Measurements from ENCODE around the gene IL17C.

The IL17C gene, protein sequence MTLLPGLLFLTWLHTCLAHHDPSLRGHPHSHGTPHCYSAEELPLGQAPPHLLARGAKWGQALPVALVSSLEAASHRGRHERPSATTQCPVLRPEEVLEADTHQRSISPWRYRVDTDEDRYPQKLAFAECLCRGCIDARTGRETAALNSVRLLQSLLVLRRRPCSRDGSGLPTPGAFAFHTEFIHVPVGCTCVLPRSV

DNA sequence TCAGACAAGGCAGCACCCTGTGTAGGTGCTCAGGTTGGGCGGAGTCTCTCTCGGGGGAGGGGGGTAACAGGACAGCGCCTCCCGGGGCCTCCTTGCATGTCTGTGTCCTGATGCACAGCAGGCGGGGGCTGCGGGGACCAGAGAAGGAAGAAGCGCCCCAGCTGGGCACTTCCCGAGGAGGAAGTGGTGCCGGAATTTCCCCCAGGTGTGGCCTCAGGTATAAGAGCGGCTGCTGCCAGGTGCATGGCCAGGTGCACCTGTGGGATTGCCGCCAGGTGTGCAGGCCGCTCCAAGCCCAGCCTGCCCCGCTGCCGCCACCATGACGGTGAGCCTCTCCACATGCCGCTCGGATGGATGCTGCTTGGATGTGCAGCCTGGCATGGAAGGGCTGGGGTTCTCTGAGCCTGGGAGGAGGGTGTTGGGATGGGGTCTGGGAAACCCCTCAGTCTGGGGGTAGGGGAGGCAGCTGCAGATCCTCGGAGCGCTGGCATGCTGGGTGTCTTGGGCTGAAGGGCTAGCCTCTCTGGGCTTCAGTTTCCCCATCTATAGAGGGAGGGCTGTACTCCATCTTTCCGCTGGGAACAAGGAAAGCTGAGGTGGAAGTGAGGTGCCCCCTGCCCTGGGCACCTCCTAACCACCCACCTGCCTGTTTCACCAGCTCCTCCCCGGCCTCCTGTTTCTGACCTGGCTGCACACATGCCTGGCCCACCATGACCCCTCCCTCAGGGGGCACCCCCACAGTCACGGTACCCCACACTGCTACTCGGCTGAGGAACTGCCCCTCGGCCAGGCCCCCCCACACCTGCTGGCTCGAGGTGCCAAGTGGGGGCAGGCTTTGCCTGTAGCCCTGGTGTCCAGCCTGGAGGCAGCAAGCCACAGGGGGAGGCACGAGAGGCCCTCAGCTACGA is at the start of gene IL17C:
IL17C (plus strand) TSS at position 250 of the 908 bp plus-strand sequence; CDS start at position 320, 70 bp downstream.
- DNase-seq (ENCODE audit: low read depth in 3 of 3, low spot score in 1 of 3), result no peak

DNA sequence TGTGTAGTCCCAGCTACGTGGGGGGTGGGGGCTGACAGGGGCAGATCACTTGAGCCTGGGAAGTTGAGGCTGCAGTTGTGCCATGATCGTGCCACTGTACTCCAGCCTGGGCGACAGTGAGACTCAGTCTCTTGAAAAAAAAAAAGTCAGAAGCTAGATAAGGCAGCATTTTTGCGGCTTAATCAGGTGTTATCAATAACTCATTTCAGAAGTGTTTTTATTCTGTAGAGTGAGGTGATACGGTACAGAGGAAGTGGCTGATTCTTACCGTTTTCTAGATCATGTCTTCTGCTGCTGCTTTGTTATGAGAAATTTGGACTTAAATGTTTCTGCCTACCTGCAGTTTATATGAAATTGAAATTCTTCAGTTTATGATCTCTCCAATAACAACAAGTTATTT is 49.6 kb upstream of the IL17C start:
- no peak for DNase-seq (ENCODE audit: low read depth in 3 of 3, low spot score in 1 of 3)

DNA sequence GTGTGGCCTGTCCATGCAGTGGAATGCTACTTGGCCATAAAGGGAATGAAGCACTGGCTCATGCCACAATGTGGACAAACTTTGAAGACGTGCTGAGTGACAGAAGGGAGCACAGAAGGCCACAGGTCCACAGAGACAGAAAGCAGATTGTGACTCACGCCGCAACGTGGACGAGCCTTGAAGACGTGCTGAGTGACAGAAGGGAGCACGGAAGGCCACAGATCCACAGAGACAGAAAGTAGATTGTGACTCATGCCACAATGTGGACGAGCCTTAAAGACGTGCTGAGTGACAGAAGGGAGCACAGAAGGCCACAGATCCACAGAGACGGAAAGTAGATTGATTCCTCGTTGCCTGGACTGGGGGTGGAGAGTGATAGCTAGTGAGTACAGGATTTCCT is 48.9 kb upstream of the IL17C start:
- no peak for DNase-seq (ENCODE audit: low read depth in 3 of 3, low spot score in 1 of 3)

DNA sequence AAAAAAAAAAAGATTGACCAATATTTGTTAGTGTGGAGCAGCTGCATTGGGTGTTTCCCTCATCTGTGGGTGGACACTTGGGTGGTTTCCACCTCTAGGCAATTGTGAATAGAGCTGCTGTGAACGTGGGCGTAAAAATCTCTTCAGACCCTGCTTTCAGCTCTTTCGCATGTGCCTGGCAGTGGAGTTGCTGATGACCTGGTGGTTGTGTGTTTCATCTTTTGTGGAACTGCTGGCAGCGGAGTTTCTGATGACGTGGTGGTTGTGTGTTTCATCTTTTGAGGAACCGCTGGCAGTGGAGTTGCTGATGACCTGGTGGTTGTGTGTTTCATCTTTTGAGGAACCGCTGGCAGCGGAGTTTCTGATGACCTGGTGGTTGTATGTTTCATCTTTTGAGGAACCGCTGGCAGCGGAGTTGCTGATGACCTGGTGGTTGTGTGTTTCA is 46.8 kb upstream of the IL17C start:
- DNase-seq (ENCODE audit: low read depth in 3 of 3, low spot score in 1 of 3), result no peak

DNA sequence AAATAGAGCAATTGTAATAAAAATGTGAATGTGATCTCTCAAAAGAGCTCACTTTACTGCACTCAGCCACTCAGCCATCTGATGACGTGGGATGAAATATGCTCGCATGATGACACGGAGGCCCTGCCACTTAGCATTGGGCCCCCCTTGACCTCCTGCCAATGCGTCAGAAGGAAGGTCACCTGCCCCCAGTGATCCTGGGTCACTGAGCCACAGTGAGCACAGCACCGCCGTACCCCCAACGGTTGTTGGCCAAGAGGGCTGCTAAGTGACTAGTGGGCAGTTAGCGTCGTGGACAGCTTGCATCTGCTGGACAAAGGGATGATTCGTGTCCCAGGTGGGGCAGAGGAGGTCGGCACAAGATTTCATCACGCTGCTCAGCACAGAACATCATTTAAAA is 45.3 kb upstream of the IL17C start:
- no peak for DNase-seq (ENCODE audit: low read depth in 3 of 3, low spot score in 1 of 3)

DNA sequence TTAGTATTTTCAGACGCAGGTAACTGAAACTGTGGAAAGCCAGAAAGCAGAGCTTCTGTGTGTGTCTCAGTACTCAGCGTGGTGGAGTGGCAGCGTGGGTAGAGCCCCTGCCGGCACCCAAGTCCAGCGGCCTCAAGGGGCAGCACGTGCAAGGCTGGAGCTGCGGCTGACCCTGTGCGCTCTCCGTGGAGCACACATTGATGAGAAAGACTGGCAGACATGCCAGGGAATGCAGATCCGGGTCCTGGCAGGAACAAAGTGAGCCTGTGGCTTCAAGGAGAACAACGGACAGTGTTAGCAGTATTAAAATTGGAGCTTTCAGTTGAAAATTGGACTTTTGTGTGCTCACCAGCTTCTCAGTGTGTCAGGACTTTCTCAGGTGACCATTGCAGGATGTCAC is 44.9 kb upstream of the IL17C start:
- no peak for DNase-seq (ENCODE audit: low read depth in 3 of 3, low spot score in 1 of 3)

DNA sequence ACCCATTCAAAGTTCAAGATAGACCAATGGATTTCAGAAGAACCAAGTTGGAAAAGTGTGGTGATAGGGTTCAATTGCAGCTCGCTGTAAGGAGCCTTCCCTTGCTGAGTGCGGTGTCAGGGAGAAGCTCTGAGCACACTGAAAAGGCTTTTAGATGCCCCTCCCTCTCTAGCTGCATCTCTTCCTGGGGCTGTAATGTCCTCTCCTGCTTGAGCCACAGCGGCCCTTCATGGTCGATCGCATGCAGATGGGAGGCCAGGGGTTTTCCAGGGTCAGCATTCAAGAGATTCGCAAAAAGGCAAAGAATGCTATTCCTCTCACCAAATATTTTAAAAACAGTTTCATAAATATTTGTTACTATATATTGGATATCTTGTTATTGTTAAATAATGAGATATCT is 44.5 kb upstream of the IL17C start:
- no peak for DNase-seq (ENCODE audit: low read depth in 3 of 3, low spot score in 1 of 3)

DNA sequence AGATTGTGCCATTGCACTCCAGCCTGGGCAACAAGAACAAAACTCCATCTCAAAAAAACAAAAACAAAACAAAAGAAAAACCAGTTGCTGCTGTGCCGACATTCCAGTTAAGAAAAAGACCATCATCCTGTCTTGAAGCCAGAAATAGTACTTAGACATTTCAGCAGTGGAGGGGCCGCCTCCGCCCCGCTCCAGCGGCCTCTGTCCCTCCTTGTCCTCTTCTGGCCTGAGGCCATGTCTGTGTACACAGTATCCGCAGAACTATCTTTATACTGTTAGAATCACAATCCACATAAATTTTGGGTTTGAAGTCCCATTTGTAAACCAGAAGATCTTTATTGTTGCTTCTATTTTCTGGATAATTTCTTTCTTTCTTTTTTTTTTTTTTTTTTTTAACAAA is 43.3 kb upstream of the IL17C start:
- no peak for DNase-seq (ENCODE audit: low read depth in 3 of 3, low spot score in 1 of 3)

DNA sequence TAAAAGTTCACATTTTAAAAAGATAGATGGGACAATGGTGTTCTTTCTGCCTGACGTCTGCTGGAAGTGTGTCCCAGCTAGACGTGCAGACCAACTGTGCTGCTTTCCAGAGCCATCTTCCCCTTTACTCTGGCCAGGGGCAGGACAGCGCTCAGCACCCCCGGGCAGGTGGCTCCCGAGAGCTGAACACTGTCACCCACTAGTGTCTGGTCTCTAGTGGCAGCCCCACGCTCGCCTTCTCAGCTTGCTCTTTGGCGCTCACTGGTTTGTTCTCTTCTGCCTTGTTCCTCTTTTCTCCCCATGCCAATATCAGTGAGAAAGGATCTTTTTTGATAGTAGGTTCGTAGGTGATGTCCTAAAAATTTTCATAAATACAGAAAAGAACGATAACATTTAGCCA is 42.5 kb upstream of the IL17C start:
- DNase-seq (ENCODE audit: low read depth in 3 of 3, low spot score in 1 of 3), result no peak

DNA sequence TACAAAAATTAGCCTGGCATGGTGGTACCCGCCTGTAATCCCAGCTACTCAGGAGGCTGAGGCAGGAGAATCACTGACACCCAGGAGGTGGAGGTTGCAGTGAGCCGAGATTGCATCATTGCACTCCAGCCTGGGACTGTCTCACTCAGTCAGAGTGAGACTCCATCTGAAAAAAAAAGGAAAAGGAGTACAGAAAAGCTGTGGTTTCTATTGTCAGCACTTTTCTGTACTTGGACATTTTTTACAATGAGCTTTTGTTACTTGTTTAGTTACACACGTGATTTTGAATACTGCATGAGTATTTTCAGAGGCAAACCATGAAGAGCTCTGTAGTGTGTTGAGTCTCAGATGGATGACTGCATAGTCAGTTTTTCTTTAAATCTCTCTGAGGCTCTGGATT is 41.9 kb upstream of the IL17C start:
- DNase-seq (ENCODE audit: low read depth in 3 of 3, low spot score in 1 of 3), result no peak

DNA sequence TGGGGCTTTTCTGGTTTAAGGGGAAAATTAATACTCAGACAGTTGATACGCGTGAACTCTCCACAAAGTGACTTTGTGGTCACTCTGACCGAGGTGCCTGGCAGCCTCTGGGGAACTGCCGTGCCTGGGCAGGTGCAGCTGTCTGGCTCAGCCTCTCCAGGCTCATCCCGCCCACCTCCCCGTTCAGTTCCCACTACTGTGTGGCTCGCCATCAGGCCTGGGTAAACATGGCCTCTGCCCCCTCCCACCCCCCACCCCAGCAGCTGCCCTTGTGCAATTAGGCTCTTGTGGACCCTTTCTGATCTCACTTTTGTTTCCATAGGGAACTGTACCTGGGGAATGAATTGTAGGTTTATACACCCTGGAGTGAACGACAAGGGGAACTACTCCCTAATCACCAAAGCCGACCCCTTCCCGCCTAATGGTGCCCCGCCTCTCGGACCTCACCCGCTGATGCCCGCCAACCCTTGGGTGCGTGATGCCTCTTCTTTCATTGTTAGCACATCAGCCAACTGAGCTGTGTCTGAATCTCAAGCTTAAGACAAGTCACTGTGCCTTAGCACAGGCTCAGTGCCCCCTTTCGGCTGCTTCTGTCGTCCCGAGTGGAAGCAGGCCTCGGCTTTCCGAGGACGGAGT is 40.4 kb upstream of the IL17C start:
- DNase-seq (ENCODE audit: low read depth in 3 of 3, low spot score in 1 of 3), result no peak

DNA sequence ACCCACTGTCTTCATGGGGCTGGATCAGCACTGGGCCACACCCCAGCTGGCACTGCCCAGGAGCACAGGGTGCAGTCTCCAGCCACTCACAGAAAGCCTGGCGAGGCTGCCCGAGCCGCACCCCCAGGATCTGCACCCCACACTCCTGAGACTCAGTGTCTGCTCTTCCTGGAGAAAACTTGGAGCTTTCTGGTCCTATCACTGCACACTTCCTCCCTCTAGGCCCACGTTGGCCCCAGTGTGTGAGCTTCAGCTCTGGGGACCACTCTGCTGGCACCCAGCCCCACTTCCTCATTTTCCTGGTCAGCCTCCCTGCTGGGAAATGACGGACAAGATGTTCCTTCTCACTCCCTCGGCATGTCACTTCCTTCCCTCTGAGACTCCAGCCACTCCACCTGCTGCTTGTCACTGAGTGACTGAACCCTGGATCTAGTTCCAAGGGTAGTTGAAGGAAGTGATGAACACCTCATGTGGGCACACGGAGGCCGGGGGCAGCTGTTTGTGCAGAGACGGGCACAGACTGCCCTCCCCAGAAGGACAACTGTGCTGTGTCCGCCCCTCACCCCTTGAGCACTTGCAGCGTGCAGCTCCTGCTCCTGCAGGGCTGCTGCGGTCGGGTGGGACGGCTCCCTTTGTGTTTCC is 39.2 kb upstream of the IL17C start:
- DNase-seq (ENCODE audit: low read depth in 3 of 3, low spot score in 1 of 3), result no peak

DNA sequence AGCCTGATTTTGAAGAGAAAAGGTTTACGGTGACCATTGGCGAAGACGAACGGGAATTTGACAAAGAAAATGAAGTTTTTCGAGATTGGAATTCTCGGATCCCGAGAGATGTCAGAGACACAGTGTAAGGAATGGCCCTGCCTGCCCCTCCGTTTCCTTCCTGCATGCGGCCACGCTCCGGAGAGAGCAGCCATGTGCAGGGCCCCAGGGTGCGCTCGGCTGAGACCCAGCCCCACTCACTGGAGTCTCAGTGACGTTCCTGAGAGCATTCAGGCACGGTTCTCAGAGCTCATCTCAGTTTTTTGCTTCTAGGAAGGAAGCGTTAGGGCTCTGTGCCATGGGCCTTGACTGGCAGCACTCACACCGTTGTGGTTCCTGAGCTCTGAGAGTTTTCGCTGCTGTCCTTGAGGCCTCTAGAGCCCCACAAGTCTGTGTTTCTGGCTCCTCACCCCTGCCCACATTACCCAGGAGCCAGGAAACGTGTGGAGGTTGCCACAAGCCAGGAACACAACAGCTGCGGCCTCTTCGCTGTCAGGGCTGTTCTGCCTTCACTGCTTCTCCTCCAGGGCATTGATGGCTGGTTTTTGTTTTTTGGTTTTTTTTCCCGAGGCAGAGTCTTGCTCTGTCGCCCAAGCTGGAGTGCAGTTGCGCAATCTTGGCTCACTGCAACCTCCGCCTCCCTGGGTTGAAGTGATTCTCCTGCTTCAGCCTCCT is 38.4 kb upstream of the IL17C start:
- no peak for DNase-seq (ENCODE audit: low read depth in 3 of 3, low spot score in 1 of 3)

DNA sequence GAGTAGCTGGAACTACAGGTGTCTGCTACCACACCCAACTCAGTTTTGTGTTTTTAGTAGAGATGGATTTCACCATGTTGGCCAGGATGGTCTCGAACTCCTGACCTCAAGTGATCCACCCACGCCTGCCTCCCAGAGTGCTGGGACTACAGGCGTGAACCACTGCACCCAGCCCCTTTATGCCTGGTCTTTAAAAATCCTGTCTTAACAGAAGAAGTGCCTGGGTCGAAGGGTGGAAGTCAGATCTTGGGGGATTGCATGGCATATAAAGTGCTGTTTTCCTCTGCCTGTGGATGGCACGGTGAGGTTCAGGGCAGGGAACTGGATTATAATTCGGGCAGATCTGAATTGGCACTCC is 37.9 kb upstream of the IL17C start:
- no peak for DNase-seq (ENCODE audit: low read depth in 3 of 3, low spot score in 1 of 3)

DNA sequence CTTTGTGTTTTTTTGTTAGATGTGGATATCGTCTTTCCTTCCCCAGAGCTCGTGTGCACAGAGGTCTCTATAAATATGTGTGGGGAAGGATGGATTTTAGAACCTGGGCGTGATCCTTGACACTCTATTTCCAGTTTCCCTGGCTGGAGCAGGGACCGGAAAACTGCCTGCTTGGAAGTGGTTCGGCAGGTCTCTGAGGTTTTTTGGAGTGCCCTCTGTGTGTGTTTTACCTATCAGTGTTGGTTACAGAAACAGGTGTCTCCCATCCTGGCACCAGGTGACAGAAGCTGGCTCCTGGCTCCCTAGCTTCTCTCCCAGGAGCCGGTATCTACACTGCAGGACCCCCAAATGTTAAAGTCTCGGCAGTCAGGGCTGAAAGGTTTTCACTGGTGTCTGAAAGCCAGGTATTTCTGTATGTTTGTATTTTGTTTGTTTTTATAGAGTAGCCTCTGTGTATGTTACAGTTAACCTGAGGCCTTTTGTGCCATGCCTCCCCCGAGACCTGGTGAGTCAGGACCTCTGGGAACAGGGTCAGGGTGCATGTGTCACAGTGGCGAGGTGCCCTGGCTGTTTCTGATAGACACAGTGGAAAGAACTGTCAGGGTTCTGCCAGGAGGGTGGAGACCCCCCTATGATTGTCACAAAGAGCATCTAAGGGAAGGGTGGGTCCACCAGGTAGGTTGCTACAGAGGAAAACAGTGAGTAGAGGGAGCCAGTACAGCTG is 36.9 kb upstream of the IL17C start:
- DNase-seq (ENCODE audit: low read depth in 3 of 3, low spot score in 1 of 3), result no peak

DNA sequence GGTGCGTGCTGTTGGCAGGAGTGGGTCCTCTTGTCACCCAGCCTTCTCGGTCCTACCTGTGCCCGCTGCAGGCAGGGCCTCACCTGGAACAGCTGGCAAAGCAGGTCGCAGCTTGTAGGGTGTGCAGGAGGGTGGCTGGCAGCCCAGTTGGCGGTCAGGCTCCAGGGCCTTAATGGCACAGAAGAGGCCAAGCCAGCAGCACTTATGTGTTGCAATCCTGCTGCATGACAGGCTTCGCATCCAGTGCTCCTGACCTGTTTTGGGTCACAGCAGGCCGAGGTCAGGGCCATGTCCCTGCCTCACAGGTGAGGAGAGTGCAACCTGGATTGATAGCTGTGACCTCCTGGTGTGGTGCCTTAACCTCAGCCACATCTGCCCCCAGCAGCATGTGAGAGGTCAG is 36.3 kb upstream of the IL17C start:
- no peak for DNase-seq (ENCODE audit: low read depth in 3 of 3, low spot score in 1 of 3)

DNA sequence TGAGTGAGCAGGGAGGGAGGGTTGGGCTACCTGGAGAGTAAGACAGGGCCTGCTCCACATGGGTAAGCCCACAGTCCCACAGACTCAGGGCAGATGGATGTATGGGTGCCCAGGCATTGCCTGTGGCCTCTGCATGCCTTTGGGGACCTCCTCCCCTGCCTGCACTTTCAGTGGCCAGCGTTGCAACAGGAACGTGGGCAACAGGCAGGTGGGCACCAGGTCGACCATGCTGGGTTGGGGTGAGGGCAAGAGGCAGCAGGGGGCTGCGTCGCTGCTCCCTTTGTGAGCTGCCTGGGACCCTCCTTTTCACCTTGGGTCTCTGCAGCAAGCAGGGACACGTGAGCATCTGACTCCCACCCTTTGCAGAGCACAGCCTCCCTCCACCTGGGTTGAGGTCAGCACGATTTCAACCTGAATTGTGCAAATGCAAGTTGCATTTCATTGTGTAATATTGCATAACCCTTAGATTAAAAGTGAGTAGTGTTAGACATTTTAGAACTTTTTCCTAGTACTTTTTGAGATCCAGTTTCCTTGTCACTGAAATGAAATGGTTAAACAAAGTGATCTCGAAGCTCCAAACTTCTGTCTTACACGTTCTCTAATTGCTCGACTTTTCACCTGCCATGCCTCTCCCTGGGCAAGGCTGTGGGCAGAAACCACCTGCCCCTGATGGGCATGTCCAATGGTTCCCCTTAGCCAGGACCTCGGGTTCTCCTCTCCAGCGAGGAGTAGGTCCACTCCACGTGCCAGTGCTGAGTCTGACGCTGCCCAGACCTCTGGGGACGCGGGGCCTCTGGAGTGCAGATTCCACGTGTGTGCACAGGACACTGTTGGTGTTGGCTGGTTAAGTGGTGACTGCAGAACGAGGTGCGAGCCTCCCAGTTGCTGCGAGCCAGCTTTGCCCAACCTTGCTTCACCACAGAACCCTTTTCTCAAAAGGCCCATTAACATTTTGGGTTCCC is 32.9 kb upstream of the IL17C start:
- DNase-seq (ENCODE audit: low read depth in 3 of 3, low spot score in 1 of 3), result no peak

DNA sequence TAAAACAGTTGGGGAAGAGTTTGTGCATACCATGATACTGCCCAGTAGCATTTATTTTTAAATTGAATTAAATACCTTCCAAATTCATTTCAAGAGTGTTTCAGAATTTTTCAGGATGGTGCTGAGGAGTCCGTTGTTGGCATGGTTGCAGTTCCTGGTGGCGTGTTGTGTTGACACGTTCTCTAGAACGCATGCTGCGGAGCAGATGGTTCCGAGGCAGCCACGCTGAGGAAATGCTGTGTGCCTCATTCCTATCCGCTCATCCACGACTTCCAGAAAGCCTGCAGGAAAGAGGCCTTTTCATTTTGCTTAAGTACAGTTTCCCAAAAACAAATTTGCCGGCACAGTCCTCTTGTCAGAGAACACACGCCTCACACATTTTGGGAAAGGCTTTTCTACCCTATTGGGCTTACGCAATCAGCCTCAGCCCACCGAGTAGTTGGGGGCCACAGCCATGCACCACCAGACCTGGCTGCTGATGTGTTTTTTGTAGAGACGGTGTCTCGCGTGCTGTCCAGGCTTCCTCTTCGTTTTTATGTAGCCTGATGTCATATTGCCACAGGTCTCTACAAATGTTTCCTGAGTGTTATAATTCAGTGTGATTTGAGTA is 32.1 kb upstream of the IL17C start:
- DNase-seq (ENCODE audit: low read depth in 3 of 3, low spot score in 1 of 3), result no peak

DNA sequence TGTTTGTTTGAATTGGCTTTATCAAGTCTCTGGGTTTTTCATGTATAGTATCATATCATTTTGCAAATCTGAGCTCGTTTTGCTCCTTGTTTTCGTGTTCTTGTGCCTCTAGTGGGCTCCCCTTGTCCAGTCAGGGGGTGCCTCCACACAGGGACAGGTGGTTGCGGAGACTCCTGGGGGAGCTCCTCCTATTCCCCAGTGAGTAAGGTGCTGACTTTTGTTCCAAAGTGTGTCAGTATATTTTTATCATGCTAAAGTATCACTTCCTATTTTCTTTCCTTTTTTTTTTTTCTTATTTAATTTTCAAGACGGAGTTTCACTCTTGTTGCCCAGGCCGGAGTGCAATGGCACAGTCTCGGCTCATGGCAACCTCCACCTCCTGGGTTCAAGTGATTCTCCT is 30.3 kb upstream of the IL17C start:
- no peak for DNase-seq (ENCODE audit: low read depth in 3 of 3, low spot score in 1 of 3)

Data from stimulated activated CD4-positive, alpha-beta T cell treated with anti-CD3 and anti-CD28 coated beads, TNF-alpha, amount 100 ng/mL, for 1 hour (primary cell).